GM21737 (cell line): ENCODE results near the gene XYLT1.

Experiments
- ATAC-seq: cut with Tn5 transposase; IDR thresholded peaks from one replicate; pipeline ENCODE4 v1.9.1; 2021; ENCODE audit warnings: mild to moderate bottlenecking, moderate library complexity; ENCODE audit not compliant: unreplicated experiment

Gene XYLT1

DNA sequence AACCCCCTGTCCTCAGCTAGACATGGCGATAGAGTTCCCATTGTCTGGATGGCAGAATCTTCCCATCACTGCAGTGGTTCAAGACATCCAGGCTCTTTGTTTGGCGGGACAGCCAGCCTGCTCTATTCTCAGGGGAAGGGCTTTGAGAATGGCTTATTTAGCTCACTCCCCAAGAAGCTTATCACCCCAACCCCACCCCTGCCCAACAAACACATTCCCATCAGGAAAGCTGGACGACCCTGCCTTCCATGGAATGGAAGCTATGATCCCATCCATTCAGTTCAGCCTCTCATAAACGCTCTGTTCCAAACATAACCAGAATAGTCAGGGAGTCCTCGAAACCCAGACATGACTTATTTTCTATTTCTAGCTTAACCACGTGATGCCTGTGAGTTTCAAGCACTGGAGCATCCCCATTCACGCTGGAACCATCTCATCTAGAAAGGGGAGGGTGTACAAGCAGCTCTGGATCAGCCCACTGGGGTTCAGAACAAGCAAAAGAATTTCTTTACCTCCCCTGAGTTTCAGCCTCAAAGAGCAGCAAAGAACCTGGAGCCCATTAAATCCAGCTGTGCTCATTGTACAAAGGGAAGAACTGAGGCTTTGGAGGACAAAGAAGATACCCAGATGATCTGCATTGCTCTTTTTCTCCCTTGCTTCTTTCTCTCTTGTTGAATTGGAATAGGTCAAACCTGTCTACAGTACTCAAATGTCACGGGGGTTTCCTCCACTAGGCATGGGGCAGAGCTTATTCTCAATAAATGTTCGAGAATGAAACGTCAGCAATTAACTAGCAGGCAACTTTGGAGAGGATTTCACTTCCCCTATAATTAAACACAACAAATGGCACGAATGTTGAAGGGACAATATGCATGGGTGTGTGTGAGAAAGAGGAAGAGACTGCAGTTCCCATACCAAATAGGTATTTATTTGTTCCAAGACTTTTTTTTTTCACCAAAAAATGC lies 93.1 kb downstream of the XYLT1 start:
- no peak for ATAC-seq

DNA sequence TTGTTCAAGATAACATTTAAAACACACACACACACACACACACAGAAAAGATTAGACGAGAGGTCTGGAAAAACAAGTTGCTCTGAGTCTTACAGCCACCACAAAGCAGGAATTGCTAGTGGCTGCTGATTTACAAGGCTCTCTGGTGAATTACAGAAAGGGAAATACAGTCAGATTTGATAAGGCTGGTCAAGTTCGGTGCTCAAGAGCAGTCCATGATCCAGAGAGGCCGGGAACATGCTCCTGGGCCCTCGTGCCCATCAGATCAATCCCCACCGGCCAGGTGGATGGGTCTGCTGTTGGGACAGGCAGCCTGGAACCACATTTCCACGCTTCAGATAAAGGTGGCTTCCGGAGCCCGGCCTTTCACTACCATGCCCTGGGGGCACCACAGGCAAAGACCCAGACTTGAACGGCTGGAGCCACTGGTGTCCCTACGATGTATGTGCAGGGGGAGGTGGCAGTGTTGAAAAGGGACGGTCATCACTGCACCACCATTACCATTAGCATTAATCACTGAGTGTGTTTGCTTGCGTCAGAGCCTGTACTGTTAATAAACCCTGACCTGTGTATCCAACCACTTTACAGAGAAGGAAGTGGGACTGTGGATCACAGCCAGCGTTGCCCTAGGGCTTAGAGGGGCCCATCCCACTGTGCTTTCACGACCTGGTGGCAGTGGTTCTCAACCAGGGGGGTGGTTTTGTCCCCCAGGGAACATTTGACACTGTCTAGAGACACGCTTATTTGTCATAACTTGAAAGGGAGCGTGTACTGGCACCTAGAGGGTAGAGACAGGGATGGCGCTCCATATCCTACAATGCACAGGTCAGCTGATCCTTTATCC lies 95.1 kb downstream of the XYLT1 start:
- ATAC-seq, result no peak

DNA sequence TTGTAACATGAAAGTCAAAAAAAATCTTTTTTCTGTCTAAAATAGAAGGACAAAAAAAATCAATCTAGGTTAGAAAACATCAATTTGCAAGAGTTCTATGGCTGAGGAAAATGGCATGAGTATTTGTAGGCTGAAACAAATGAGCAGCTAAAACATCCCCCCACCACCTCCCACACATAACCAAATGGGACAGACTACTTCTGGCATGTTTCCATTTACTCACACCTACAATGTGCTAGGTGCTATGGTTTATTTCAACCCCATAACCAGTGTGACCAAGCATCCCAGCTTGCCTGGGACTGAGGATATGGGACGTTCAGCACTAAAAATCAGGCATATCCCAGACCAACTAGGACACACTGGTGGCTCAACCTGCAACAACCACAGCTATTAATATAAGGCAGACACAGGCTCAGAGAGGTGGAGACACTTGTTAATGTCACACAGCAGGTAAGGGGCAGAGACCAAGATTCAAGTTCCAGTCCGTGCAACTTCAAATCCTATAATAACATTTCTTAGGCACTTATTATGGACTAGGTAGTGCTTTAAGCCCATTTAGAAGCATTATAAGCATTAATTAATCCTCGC lies 96.0 kb downstream of the XYLT1 start:
- ATAC-seq, result no peak

DNA sequence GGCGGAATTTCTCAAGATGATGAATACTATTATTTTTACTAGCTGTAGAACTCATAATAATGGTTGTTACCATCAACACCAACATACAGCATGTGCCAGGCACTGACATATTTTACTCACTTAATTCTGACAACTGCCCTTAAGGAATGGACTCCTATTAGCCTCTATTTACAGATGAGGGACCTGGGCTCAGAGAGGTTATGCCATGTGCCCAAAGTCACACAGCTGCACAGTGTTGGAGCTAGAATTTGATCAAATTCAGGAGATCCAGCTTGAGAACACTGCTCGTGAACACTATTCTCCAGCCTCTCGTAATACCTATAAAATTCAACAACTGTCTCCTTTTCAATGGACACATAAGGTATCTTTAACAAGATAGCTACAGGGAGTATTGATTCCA lies 97.2 kb downstream of the XYLT1 start:
- no peak for ATAC-seq

DNA sequence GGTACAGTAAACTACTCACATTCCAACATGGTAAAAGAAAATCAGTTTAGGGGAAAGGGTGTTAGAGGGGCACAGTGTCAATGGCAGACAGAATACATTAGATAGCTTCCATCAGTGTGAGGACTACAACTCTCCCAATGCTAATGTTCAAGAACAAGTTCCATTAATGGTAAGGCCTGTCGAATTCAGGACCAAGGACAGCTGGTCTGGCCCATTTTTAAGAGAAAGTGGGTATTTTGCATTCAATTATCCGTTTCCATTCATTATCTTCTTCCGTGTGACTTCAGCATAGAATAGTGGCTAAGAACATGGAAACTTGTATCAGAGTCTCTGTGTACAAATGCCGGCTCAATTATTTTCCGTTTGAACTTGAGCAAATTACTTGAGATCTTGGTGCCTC lies 98.4 kb downstream of the XYLT1 start:
- no peak for ATAC-seq

DNA sequence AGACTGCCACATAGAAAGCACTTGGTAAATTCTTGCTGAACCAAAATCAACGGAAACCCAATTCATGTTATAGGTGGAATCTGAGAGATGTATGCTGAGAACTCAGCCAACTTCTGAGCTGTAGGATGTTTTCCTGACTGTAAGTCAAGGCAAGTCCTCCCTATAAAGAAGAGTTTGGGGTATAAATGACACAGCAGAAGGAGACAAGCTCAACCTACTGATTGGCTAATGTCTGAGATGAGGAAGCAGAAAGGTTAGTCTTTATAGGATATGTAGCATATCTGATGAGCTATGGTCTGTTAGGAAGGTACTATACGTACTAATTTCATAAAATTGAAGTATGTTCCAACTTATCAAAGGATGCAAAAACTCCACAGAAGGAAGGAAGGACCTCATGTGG lies 99.5 kb downstream of the XYLT1 start:
- no peak for ATAC-seq

DNA sequence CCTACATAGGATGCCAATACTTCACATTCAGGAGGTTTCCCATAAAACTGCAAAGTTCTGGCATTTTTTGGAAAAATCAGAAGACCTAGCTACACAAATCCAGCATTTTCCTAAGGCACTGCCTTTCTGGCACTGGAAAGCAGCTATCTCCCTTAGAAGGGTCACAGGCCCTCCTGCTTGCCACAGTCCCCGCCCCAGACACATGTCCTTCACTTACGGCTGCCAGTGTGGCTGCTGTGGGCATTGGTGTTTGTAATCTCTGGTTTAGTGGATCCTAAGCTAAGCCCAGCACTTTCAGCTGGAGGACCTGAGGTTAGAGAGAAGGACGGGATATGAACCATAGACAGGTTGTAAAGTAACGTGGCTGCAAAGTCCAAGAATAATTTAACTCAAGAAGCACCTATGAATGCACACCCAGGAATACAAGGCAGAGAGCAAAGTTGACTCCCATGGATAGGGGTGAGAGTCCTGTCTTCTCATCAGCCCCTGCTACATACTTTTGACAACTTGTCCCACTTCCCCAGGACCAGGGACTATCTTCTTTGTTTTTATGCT lies 100.0 kb downstream of the XYLT1 start:
- no peak for ATAC-seq

DNA sequence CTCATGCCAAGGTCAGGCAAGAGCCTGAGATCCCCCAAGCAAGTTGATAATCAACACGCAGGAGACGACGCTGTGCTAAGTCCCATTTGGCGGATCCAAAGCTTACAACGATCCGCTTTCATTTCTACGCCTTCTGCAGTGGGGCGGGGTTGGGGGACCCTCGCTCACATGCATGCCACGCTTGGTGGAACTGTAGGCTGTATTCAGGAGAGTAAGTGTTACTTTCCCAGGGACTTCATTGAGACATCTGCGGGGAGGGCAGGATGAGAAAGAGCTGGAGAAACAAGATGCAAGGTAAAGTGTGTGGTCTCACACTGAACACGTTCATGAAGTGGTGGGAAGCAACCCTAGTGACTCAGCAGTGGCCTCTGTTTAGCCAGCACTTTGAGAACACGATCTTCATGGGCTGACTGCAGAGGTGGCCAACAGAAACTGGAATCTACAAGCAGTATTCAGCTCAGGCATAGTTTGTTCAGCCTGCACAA lies 100.5 kb downstream of the XYLT1 start:
- no peak for ATAC-seq

DNA sequence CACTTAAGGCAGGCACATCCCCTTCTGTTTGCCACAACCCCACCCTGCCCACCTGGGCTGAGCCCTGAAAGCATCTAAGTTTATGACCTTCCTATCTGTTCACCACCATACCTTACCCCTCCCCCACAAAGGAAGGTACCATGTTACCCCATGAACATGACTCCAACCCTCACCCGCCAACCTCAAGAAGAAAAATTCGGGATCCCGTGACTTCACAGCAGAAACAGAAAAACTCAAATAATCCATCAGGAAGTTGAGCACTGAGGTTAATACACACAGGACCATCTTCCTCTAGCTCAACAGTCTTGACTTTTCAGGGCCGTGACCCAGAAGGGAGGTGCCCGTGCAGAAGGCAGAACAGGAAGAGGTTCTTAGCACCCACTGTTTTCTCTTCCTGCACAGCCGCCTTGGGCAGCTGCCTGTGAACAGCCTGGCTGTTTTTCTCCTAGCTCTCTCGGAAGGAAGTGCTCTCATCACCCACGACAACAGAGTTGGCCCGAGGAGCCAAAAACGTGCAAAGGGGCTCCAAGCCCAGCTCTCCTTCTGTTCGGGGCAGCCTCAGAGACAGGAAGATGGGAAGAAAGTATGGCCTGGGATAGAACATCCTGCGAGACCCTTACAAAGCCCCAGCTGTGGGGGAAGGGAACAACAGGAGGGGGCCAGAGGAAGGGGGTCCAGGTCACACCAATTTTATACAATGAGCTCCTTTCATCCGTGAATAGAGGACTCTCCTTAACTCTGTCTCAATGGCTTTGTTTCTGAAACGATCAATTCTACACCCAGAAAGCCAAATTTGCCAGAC lies 101.1 kb downstream of the XYLT1 start:
- no peak for ATAC-seq

DNA sequence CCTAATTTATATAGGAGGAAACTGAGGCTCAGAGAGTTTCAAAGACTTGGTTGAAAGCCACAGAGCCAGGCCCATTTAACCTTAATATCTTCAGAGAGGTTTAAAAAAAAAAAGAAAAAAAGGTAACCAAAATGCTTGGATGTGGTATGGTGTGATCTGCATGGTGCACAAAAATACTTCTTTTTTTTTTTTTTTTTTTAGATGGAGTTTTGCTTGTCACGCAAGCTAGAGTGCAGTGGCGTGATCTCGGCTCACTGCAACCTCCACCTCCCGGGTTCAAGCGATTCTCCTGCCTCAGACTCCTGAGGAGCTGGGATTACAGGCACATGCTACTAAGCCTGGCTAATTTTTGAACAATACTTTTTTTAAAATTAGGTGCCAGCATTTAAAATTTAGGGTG lies 101.8 kb downstream of the XYLT1 start:
- no peak for ATAC-seq

DNA sequence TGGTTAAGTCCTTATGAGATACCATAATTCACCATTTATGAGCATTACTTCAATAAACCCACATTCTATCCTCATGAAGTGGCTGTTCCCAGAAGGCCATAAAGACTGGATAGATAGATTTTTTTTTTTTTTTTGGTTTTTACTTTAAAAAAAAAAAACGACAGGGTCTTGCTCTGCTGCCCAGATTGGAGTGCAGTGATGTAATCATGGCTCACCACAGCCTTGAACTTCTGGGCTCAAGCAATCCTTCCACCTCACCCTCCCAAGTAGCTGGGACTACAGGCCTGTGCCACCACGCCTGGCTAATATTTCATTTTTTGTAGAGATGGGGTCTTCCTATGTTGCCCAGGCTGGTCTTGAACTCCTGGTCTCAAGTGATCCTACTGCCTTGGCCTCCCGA lies 102.3 kb downstream of the XYLT1 start:
- no peak for ATAC-seq

DNA sequence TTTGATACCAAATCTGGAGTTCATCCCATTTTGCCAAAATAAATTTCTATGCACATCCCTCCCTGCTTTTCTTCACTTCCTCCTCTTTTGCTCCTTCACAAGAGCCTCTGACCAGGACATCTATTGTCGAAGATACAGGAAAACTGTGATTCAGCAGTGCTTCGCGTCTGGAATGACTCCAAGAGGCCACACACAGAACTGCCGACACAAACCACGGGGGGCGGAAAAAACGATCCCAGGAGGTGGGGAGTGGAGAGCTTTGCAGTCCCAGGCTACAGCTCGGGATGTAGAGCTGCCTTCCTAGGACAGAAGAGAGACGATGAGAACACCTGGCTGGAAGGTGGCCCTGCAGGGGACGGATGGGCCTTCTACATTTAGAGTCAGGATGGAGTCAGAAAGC lies 102.8 kb downstream of the XYLT1 start:
- ATAC-seq, result no peak

DNA sequence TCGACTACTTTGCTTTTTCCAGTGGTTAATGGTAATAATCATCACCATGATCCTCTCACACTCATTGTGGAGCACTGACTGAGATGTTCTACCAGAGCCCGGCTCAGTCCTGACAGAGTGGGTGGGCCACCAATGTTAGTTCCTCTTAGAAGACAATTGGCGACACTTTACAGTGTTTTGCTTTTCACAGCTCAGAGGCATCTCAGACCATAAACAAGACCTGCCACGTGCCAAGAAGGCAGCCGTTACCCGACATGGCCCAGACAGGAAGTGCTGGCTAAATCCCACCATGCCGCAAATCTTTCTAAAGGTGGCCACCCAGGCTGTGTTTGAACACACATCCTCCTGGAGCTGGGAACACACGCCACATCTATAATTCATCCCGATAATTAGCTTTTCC lies 103.7 kb downstream of the XYLT1 start:
- no peak for ATAC-seq

DNA sequence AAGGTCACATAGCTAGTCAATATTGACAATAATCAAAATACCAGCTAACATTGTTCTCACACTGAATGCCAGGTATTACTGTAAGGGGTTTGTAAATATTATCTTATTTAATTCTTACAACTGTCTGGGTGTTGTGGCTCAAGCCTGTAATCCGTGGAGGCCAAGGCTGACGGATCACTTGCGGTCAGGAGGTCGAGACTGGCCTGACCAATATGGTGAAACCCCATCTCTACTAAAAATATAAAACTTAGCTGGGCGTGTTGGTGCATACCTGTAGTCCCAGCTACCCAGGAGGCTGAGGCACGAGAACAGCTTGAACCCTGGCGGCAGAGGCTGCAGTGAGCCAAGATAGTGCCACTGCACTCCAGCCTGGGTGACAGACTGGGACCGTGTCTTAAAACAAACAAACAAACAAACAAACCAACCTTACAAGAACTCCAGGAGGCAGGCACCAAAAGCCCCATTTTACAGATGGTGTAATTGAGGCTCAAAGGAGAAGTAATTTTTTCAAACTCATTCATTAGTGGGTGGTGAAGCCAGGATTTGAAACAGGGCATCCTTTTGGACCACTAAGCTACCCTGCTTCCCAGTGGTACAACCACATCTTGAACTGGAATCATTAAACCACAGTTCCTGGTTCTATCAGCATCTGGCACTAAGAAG lies 104.3 kb downstream of the XYLT1 start:
- no peak for ATAC-seq

DNA sequence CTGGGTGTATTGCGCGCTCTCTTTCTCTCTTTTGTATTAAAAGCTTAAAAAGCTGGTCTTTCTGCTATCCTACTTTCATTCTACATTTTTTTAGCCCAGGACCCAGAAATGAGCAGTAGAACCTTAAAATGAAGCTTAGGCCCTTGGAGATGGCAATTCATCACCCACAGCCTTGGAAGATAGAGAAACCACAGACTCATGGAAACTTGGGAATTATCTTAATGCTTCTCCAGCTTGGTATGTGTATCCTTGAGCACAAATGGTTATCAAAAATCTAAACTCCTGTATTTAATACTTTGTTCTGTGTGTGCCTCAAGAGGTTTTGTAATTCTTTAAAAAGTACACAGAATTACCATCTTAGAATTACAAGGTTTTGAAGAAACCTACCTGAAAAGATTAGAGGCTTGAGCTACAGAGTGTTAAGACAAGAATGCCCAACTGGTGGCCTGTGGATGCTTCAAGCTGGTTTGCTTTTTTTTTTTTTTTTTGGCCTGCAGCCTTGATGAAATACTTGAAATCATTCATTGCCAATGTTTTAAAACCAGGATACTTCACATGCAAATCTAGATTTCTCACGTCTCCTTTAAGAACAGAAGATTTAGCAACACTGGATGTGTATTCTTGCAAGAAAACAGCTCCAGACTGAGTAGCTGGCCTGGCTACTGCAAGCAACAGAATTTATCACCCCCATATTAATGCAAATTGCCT lies 105.0 kb downstream of the XYLT1 start:
- ATAC-seq, result no peak

DNA sequence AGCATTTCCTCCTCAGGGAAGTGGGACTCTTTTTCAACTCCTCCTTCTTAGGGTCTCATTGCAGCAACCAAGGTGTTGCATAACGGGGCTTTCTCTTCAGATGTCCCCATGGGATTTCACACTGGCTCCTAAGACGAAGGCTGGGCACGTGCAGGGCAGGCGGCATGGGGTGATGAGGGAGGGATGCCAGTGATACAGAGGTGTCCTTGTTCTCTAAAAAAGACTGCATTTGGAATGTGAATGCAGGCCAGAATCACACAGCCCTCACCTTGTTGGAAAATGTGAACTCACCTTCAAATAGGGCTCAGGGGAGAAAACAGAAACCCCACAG lies 105.6 kb downstream of the XYLT1 start:
- ATAC-seq, result no peak

DNA sequence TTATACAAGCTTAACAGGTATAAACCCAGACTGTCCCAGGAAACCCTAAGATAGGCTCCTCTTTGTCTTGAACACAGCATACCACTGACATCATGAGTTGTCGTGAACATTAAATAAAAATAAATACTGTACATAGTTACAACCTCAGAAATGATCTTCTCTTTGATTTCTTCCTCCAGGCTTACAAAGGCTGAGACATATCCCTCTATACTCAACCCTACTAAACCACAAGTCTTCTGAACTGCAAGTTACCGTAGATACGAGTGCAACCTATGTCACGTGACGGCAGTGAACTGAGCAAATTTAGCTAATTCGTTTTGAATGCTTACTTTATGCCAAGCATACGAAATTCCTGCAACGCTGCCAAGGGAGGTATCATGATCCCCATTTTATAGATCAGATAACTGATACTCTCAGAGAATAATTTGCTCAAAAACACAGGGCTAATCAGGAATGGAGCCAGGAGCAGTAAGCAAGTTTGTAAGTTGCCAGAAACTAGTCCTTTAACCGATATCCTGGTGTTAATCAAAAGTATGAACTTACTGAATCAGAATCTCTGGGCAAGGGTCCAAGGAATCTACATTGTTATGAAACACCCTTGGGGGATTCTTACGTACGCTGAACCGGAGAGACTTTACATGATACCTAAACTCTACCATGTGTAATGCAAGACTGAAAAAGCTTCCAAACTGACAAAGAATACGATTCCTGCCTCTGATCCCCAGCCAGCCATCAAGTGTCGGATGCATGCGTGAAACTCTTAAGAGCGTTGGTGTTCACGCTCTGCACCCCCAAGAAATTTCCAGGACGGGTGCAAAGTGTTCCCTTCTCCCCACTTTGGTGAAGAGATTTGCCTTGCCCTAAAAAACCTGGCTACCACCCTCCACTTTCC lies 106.2 kb downstream of the XYLT1 start:
- no peak for ATAC-seq

DNA sequence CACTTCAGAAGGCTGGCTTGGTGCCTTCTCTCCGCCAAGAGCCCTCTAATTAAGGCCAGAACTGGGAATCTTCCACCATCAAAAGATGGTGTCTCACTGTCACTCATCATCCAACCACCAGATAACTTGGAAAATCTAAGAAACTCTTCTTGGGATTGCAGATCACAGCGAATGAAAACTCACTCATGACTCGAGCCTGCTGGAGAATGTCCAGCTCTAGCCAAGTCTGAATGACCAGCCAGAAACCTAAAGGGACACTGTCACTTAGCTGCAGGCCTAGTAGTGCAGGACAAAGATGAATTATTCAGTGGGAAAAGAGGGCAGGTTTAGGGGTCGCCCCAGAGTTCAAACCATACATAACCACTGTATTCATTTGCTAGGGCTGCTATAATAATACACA lies 107.8 kb downstream of the XYLT1 start:
- ATAC-seq, result no peak
